Hematopoietic multipotent progenitor cell treated with erythropoietin and hydrocortisone succinate and interleukin-3 and kit ligand, for 17 days (in vitro differentiated cells): ENCODE measurements around the gene SEC16A.
A peak's percentile ranks its signal among the peaks of the same experiment; 100 is the strongest.

ENCODE experiments used
- DNase-seq: peaks from one replicate; pipeline ENCODE4 v3.0.0-alpha.2; 2015; ENCODE audit warnings: low spot score

Gene SEC16A

GRCh38 chr9:136502196-136502595 is 19.4 kb upstream of the SEC16A start:
- no peak for DNase-seq

GRCh38 chr9:136501686-136502085 is 18.8 kb upstream of the SEC16A start:
- DNase-seq, result no peak

- no peak for DNase-seq
Observed at GRCh38 chr9:136499935-136500910, 17.4 kb upstream of the SEC16A start.

GRCh38 chr9:136499071-136499934 is 16.5 kb upstream of the SEC16A start:
- DNase-seq, result no peak

- no peak for DNase-seq
Observed at GRCh38 chr9:136497916-136498695, 15.3 kb upstream of the SEC16A start.

- no peak for DNase-seq
Observed at GRCh38 chr9:136496801-136497620, 14.2 kb upstream of the SEC16A start.

- no peak for DNase-seq
Observed at GRCh38 chr9:136496181-136496580, 13.3 kb upstream of the SEC16A start.

- no peak for DNase-seq
Observed at GRCh38 chr9:136495238-136495800, 12.5 kb upstream of the SEC16A start.

GRCh38 chr9:136494531-136495215 is 11.8 kb upstream of the SEC16A start:
- no peak for DNase-seq

- DNase-seq, result no peak
Observed at GRCh38 chr9:136494012-136494411, 11.2 kb upstream of the SEC16A start.

GRCh38 chr9:136493567-136493971 is 10.7 kb upstream of the SEC16A start:
- no peak for DNase-seq

- no peak for DNase-seq
Observed at GRCh38 chr9:136492978-136493522, 10.2 kb upstream of the SEC16A start.

- no peak for DNase-seq
Observed at GRCh38 chr9:136489731-136490130, 6.9 kb upstream of the SEC16A start.

GRCh38 chr9:136488247-136489214 is 5.7 kb upstream of the SEC16A start:
- peak; percentile 74 for DNase-seq

GRCh38 chr9:136487672-136488071 is 4.8 kb upstream of the SEC16A start:
- no peak for DNase-seq

- DNase-seq, result no peak
Observed at GRCh38 chr9:136486823-136487620, 4.2 kb upstream of the SEC16A start.

- no peak for DNase-seq
Observed at GRCh38 chr9:136486131-136486530, 3.3 kb upstream of the SEC16A start.
